Tibial nerve (tissue), 4 donors: ENCODE results near the gene ZNF483. TPM values are rescaled to one million over a fixed set of nuclear protein-coding genes. Genes with fewer than 3 reads are reported as not detected.
"Not testable (repeated sequence)": the region's sequence is repeated elsewhere in the genome, so short reads cannot be mapped to it uniquely, and the experiment has no call there.

Experiments
- DNase-seq, 2 donors: peaks; one replicate each; pipeline ENCODE4 v3.0.0-alpha.2; 2019; ENCODE audit warnings: low spot score in 2 of 2
- H3K27ac ChIP-seq, 4 donors: fragments of 200-600 bp; sonication (generic) in 3 of 4; one replicate each; pipeline ENCODE4 v1.5.1; 2017 to 2019; ENCODE audit warnings: mild to moderate bottlenecking in 1 of 4
- H3K27me3 ChIP-seq, 2 donors: fragments of 200-600 bp; sonication (generic) in 1 of 2; one replicate each; pipeline versions ENCODE4 v1.5.1 to v1.6.0; 2017 to 2019
- H3K36me3 ChIP-seq, 3 donors: fragments of 200-600 bp; sonication (generic); one replicate each; pipeline ENCODE4 v1.5.1; 2018 to 2019
- H3K4me1 ChIP-seq, 4 donors: fragments of 200-600 bp; sonication (generic) in 3 of 4; one replicate each; pipeline ENCODE4 v1.5.1; 2017 to 2019
- H3K4me3 ChIP-seq, 4 donors: fragments of 200-600 bp; sonication (generic) in 3 of 4; one replicate each; pipeline ENCODE4 v1.5.1; 2017 to 2019; ENCODE audit warnings: mild to moderate bottlenecking in 1 of 4, moderate library complexity in 1 of 4
- H3K9me3 ChIP-seq, 4 donors: fragments of 200-600 bp; sonication (generic) in 3 of 4; one replicate each; pipeline ENCODE4 v1.5.1; 2017 to 2019
- CTCF ChIP-seq, 5 experiments: fragments of 200-600 bp in 3 of 5; fragments of 450-650 bp in 2 of 5; sonication (generic) in 3 of 5; IDR thresholded peaks; one replicate each; pipeline ENCODE4 v1.5.1; 2016 to 2019; ENCODE audit warnings: antibody characterized with exemption in 5 of 5, mild to moderate bottlenecking in 3 of 5, moderate library complexity in 2 of 5
- EP300 ChIP-seq, 2 donors: sonication (generic); formaldehyde crosslinking; IDR thresholded peaks; one replicate each; pipeline ENCODE4 v1.6.1; 2017; ENCODE audit warnings: antibody characterized with exemption in 2 of 2, mild to moderate bottlenecking in 1 of 2
- POLR2A ChIP-seq, 2 donors: fragments of 450-650 bp; IDR thresholded peaks; one replicate each; pipeline ENCODE4 v1.6.1; 2017; ENCODE audit warnings: antibody characterized with exemption in 2 of 2, mild to moderate bottlenecking in 2 of 2, moderate library complexity in 2 of 2
- WGBS, 2 donors: methylation state at CpG; one replicate each; pipeline ENCODE4 v1.1.5; 2018; 5-methylcytosine and 5-hydroxymethylcytosine counted together
- total RNA-seq, 4 donors: library from RNA; depleted of rRNA; stranded (reverse); fragments of >200 nt; gene quantifications; one replicate each; pipeline ENCODE4 v1.1.0, GENCODE V29; 2016

ZNF483 gene
- total RNA-seq, 4 donors from 2014 or later, result 5.7 to 12.0 (median 10.7) TPM

- no peak for DNase-seq
- WGBS, 2 donors, result 54% methylated on average over 5 of the region's 5 CpGs
- no peak overlapping the region for H3K4me3 ChIP-seq
- H3K27ac ChIP-seq, result no peak overlapping the region
- H3K27me3 ChIP-seq, result peaks cover 0 to 28% of the 10 kb centered on the region in 2 donors
- no peaks in the 10 kb centered on the region for H3K4me1 ChIP-seq
- no peaks in the 10 kb centered on the region for H3K9me3 ChIP-seq
- no peak for TF ChIP-seq EP300 (IDR thresholded peaks at IDR 0.05)
- TF ChIP-seq CTCF (IDR thresholded peaks at IDR 0.05), result no peak
- TF ChIP-seq POLR2A (IDR thresholded peaks at IDR 0.05), result no peak
- no peaks in the 10 kb centered on the region for H3K36me3 ChIP-seq
Observed at GRCh38 chr9:111610149-111610548, 85.2 kb downstream of the ZNF483 start.

- H3K27ac ChIP-seq, result no peak overlapping the region
- no peaks in the 10 kb centered on the region for H3K9me3 ChIP-seq
- peaks cover 0 to 28% of the 10 kb centered on the region in 2 donors for H3K27me3 ChIP-seq
- no peaks in the 10 kb centered on the region for H3K36me3 ChIP-seq
- DNase-seq, result no peak
- TF ChIP-seq POLR2A (IDR thresholded peaks at IDR 0.05), result no peak
- H3K4me1 ChIP-seq, result no peaks in the 10 kb centered on the region
- 72% methylated on average over 7 of the region's 7 CpGs for WGBS, 2 donors
- no peak overlapping the region for H3K4me3 ChIP-seq
Observed at GRCh38 chr9:111610845-111611244, 85.9 kb downstream of the ZNF483 start.

GRCh38 chr9:111613436-111614040 lies 88.6 kb downstream of the ZNF483 start:
- H3K4me1 ChIP-seq, result no peaks in the 10 kb centered on the region
- no peaks in the 10 kb centered on the region for H3K9me3 ChIP-seq
- TF ChIP-seq CTCF (IDR thresholded peaks at IDR 0.05), result no peak
- DNase-seq, result no peak
- H3K27me3 ChIP-seq, result peaks cover 0 to 17% of the 10 kb centered on the region in 2 donors
- 40 to 43% methylated on average over 4 of the region's 4 CpGs for WGBS, 2 donors
- no peak overlapping the region for H3K4me3 ChIP-seq
- H3K27ac ChIP-seq, result no peak overlapping the region
- no peaks in the 10 kb centered on the region for H3K36me3 ChIP-seq

- TF ChIP-seq EP300 (IDR thresholded peaks at IDR 0.05) (no peak), POLR2A (IDR thresholded peaks at IDR 0.05) (no peak), CTCF (IDR thresholded peaks at IDR 0.05) (no peak)
- no peak overlapping the region for H3K27ac ChIP-seq
- 47 to 54% methylated on average over 3 of the region's 3 CpGs for WGBS, 2 donors
Observed at GRCh38 chr9:111615928-111616327, 90.9 kb downstream of the ZNF483 start.

GRCh38 chr9:111617349-111617748 lies 92.4 kb downstream of the ZNF483 start:
- not testable (repeated sequence) for H3K27ac ChIP-seq, H3K36me3 ChIP-seq, H3K27me3 ChIP-seq, H3K4me3 ChIP-seq, DNase-seq, H3K9me3 ChIP-seq, H3K4me1 ChIP-seq
- 85 to 96% methylated on average over 5 to 19 of the region's 29 CpGs for WGBS, 2 donors

More at GRCh38 chr9:111615928-111616327, 90.9 kb downstream of the ZNF483 start:
- H3K9me3 ChIP-seq, result no peaks in the 10 kb centered on the region
- H3K27me3 ChIP-seq, result peaks cover 0 to 6% of the 10 kb centered on the region in 2 donors
- H3K4me1 ChIP-seq, result no peaks in the 10 kb centered on the region
- no peaks in the 10 kb centered on the region for H3K36me3 ChIP-seq
- DNase-seq, result no peak
- H3K4me3 ChIP-seq, result no peak overlapping the region

- peaks cover 0 to 12% (median 2%) of the 10 kb centered on the region in 4 donors for H3K4me1 ChIP-seq
- TF ChIP-seq CTCF (IDR thresholded peaks at IDR 0.05) (peak; percentile 51 to 89 (median 74)), EP300 (IDR thresholded peaks at IDR 0.05) (no peak)
- H3K27ac ChIP-seq, result peak overlapping the region in 2 of 4 donors; percentile 32 to 72
- no peaks in the 10 kb centered on the region for H3K27me3 ChIP-seq
- no peaks in the 10 kb centered on the region for H3K9me3 ChIP-seq
- 18 to 32% methylated on average over 2 of the region's 2 CpGs for WGBS, 2 donors
- no peak overlapping the region for H3K4me3 ChIP-seq
- H3K36me3 ChIP-seq, result no peaks in the 10 kb centered on the region
- peak in 1 of 2 donors; percentile 47 for DNase-seq
Observed at GRCh38 chr9:111621895-111622480, 97.0 kb downstream of the ZNF483 start.
